ENCODE data around the gene F11R. TPM values are rescaled to one million over a fixed set of nuclear protein-coding genes. Genes with fewer than 3 reads are reported as not detected.
A peak's percentile ranks its signal among the peaks of the same experiment; 100 is the strongest.
"Not testable (repeated sequence)": the region's sequence is repeated elsewhere in the genome, so short reads cannot be mapped to it uniquely, and the experiment has no call there.

Gene F11R
- total RNA-seq, 1 experiment from 2014 or later, result 17.4 TPM

DNA sequence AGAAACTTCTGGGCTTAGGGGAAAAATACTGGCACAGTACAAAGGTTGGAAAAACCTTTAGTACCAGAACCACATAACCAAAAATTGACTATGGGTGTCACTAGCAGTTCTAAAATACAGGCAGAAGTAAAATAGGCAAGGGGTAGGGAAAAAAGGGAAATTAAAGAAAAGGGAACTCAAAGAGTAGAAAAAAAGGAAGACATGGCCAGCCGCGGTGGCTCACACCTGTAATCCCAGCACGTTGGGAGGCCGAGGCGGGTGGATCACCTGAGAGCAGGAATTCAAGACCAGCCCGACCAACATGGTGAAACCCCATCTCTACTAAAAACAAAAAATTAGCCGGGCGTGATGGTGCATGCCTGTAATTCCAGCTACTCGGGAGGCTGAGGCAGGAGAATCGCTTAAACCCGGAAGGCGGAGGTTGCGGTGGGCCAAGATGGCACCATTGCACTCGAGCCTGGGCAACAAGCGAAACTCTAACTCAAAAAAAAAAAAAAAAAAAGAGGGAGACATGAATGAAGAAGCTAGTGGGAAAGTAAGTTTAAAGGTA is 1.8 kb downstream of the F11R start:
- DNase-seq (ENCODE audit: low read depth); in situ Hi-C loops (cut with HindIII; ENCODE audit: low pct_unique_long_range_greater_than_20kb, low sequenced_read_pairs): not testable (repeated sequence)

- in situ Hi-C loops (cut with HindIII; ENCODE audit: low pct_unique_long_range_greater_than_20kb, low sequenced_read_pairs), result no loop called here
- DNase-seq (ENCODE audit: low read depth), result no peak
Observed at GRCh38 chr1:161018631-161018930, 2.4 kb downstream of the F11R start.

- in situ Hi-C loops (cut with HindIII; ENCODE audit: low pct_unique_long_range_greater_than_20kb, low sequenced_read_pairs), result no loop called here
- DNase-seq (ENCODE audit: low read depth), result no peak
Observed at GRCh38 chr1:161017756-161018630, 3.0 kb downstream of the F11R start.

- DNase-seq (ENCODE audit: low read depth); in situ Hi-C loops (cut with HindIII; ENCODE audit: low pct_unique_long_range_greater_than_20kb, low sequenced_read_pairs): not testable (repeated sequence)
Observed at GRCh38 chr1:161017181-161017580, 3.8 kb downstream of the F11R start.

- in situ Hi-C loops (cut with HindIII; ENCODE audit: low pct_unique_long_range_greater_than_20kb, low sequenced_read_pairs), result not testable (repeated sequence)
Observed at GRCh38 chr1:161016683-161017082, 4.3 kb downstream of the F11R start.

DNA sequence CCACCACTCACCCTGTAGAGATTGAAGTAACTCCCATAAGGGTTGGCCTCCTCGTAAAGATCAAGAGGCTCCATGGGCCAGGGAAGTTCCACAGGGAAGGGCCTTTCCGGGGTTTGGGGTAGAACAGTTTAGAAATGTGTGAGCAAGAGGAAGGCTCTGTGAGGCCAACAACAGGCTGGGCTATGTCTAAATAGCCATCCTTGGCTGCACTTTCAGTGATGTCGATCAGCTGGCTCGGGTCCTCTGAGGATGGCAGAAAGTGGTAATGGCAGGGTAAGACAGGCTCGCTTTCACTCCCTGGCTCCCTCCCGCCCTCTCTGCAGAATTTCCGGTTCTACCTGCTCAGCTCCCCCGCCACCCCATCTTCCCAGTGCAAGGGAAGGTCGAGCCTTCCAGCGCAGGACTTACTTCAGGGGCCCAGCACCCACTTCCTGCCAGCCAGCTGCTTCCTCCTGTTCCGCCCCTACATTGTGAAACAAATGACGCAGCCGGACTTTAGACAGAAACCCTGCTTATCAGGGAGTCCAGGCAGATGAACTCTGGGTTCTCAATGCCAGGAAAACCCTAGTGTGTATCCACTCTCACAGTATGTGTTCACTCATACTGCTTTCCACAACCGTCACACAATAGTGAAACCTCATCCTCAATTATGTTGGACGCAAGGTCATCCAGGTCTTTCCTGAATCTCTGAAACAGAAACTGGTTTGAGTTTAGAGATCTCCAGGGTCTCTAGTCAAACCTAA is 7.3 kb downstream of the F11R start:
- no peak for DNase-seq (ENCODE audit: low read depth)
- in situ Hi-C loops (cut with HindIII; ENCODE audit: low pct_unique_long_range_greater_than_20kb, low sequenced_read_pairs), result no loop called here

More at GRCh38 chr1:161016683-161017082, 4.3 kb downstream of the F11R start:
- not testable (repeated sequence) for DNase-seq (ENCODE audit: low read depth)

- DNase-seq (ENCODE audit: low read depth), result no peak
- in situ Hi-C loops (cut with HindIII; ENCODE audit: low pct_unique_long_range_greater_than_20kb, low sequenced_read_pairs), result no loop called here
Observed at GRCh38 chr1:161013131-161013487, 7.8 kb downstream of the F11R start.

DNA sequence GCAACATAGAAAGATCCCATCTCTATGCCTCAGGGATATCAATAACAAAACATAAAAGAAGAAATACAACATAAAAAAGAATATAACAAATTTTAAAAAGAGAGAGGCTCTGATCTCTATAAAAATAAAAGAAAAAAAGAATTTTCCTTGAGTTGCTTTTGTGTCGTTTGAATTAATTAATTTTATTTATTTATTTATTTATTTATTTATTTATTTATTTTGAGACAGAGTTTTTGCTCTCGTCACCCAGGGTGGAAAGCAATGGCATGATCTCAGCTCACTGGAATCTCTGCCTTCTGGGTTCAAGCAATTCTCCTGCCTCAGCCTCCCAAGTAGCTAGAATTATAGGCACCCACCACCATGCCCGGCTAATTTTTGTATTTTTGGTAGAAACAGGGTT is 8.5 kb downstream of the F11R start:
- no peak for DNase-seq (ENCODE audit: low read depth)
- in situ Hi-C loops (cut with HindIII; ENCODE audit: low pct_unique_long_range_greater_than_20kb, low sequenced_read_pairs), result no loop called here

DNA sequence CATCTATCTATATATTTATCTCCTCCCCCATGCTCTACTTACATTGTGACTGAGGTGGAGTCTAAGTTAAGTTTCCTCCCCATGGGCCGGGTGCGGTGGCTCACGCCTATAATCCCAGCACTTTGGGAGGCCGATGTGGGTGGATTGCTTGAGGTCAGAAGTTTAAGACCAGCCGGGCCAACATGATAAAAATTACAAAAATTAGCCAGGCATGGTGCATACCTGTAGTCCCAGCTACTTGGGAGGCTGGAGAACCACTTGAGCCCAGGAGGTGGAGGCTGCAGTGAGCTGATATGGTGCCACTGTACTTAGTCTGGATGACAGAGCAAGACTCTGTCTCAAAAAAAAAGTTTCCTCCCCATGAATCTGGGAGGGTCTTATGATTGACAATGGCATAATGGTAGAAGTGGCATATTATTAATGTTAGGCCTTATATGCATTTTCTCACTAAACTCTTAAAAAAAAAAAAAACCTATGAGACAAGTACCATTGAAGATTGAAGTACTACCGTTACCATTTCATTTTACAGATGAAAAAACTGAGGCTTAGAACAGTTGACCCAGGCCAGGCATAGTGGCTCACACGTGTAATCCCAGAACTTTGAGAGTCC is 11.2 kb downstream of the F11R start:
- in situ Hi-C loops (cut with HindIII; ENCODE audit: low pct_unique_long_range_greater_than_20kb, low sequenced_read_pairs), result no loop called here

GRCh38 chr1:161008869-161009510 is 12.0 kb downstream of the F11R start:
- no peak for DNase-seq (ENCODE audit: low read depth)
- in situ Hi-C loops (cut with HindIII; ENCODE audit: low pct_unique_long_range_greater_than_20kb, low sequenced_read_pairs), result no loop called here

More for the DNA sequence above, 11.2 kb downstream of the F11R start:
- no peak for DNase-seq (ENCODE audit: low read depth)

DNA sequence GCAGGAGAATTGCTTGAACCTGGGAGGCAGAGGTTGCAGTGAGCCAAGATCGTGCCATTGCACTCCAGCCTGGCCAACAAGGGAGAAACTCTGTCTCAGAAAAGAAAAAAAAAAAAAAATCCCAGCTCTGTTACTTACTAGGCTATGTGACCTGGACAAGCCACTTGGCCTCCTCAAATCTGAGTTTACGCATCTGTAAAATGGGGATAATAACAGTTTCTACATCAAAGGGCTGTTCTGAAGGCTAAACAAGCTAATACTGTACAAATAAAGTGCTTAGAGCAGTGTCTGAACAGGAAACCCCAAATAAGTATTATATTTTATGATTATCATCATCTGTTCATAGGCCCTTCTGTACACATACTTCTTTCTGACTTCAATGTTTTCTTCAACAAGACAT is 13.6 kb downstream of the F11R start:
- no peak for DNase-seq (ENCODE audit: low read depth)
- in situ Hi-C loops (cut with HindIII; ENCODE audit: low pct_unique_long_range_greater_than_20kb, low sequenced_read_pairs), result no loop called here

DNA sequence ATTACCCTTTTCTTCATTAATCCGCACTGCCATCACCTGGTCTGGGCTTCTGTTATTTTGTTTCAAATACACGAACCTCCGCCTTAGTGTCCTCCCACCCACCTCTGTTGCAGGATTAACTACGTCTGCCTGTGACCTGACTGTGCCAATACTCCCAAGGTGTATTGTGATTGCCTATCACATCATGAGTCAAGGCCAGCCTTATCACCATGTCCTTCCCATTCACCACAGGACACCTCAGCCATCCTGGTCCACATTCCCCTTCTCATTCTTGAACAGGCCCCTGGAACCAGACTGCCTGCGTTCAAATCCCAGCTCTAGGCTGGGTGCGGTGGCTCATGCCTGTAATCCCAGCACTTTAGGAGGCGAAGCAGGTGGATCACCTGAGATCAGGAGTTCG is 14.4 kb downstream of the F11R start:
- in situ Hi-C loops (cut with HindIII; ENCODE audit: low pct_unique_long_range_greater_than_20kb, low sequenced_read_pairs), result no loop called here
- DNase-seq (ENCODE audit: low read depth), result no peak

DNA sequence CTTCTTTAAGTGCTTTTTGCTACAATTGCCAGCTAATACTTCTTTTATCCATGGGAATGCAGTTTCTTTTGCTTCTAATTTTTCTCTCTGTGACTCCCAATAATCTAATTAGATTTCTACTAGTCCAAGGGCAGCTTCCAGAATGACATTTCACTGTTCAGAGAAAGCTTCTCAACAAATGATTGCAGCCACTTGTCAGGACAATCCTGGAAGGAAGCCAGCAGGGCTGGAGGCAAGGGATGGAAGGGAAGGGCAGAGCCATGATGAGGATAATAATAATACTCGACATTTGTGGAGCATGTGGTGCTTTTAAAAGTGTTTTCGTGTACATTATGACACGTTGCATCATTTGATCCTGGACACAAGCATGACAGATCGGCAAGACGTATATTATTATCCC is 19.4 kb downstream of the F11R start:
- in situ Hi-C loops (cut with HindIII; ENCODE audit: low pct_unique_long_range_greater_than_20kb, low sequenced_read_pairs), result no loop called here
- DNase-seq (ENCODE audit: low read depth), result no peak

DNA sequence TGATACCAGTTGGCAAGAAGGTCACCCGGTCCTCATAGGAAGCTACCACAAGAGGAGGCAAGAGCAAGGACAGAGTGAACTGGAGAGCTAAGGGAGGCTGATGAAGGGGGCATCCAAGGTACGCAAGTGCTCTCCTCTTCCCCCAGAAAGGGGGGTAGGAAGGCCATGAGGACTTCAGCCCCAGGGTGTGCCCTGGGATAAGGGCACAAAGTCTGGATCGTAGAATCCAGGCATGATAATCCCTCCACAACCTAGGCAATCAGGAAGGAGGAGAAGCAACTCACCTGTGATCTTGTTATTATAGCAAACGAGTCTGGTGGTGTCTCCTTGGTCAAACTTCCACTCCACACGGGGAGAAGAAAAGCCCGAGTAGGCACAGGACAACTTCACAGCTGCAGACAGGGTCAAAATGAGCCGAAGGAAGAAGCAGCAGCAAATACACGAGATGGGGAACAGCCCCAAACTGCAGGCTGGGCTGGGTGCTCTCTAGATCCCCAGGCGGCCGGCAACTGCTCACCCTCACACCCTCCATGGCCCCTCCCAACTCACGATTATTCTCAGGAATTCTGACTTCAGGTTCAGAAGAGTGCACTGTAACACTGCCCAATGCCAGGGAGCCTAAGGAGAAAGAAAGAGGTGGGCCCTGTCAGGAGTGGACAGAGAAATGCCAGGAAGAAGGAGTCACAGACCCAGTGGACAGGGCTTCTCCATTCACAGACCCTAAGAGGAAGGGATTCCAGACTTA is 20.0 kb downstream of the F11R start:
- no peak for DNase-seq (ENCODE audit: low read depth)
- in situ Hi-C loops (cut with HindIII; ENCODE audit: low pct_unique_long_range_greater_than_20kb, low sequenced_read_pairs), result no loop called here

GRCh38 chr1:160999376-160999775 is 21.6 kb downstream of the F11R start:
- in situ Hi-C loops (cut with HindIII; ENCODE audit: low pct_unique_long_range_greater_than_20kb, low sequenced_read_pairs), result no loop called here
- DNase-seq (ENCODE audit: low read depth), result no peak

GRCh38 chr1:160997323-160998038 is 23.5 kb downstream of the F11R start:
- in situ Hi-C loops (cut with HindIII; ENCODE audit: low pct_unique_long_range_greater_than_20kb, low sequenced_read_pairs), result no loop called here
- peak; percentile 35 for DNase-seq (ENCODE audit: low read depth)

DNA sequence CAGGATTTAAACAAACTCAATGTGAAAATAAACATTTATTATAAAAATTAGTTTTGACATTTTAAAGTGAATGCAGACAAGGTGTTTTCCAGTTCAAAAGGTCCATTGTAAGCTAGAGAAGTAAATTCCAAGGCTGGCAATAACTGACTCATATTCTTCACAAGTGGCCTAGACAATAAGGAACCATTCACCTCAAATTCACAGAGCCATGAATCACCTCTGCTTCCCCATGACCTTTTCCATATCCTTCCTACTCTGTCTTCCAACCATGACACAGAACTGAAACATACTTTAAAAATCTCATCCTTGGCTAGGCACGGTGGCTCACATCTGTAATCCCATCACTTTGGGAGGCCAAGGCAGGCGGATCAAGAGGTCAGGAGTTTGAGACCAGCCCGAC is 24.8 kb downstream of the F11R start:
- in situ Hi-C loops (cut with HindIII; ENCODE audit: low pct_unique_long_range_greater_than_20kb, low sequenced_read_pairs), result no loop called here
- DNase-seq (ENCODE audit: low read depth), result peak; percentile 75

All from Caki2 (cell line).